ENCODE measurements around the gene MSRB3. TPM values are rescaled to one million over a fixed set of nuclear protein-coding genes. Genes with fewer than 3 reads are reported as not detected.

Gene MSRB3
- total and polyA plus RNA-seq, 2 experiments from 2014 or later = 0.95 to 1.7 TPM

DNA sequence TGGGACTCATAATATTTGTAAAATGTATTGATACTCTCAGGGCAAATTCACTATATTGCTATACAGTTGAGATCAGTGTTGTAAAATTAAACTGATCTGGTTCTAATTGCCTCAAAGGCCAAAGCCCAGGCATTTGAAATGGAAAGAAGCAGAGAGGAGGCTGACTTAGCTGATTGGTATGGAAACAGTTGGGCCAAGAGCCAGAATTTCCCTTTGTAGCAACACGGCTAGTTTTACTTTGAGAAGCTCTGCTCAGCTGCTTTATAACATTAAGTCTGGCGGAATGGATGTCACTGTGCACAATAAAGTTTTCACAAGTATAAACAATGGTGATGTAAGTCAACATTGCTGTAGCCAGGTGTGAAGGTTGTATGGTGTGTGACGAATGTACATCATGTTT, 186.4 kb downstream of the MSRB3 start:
- no peak overlapping the region for H3K4me3 Mint-ChIP-seq
- Histone ChIP-seq H3K9me2 (ENCODE audit: insufficient read depth) (no peaks in the 10 kb centered on the region), H3K4me2 (no peak overlapping the region), H3K36me3 (ENCODE audit: insufficient read depth) (no peaks in the 10 kb centered on the region), H3K4me3 (no peak overlapping the region), H2AFZ (no peak overlapping the region), H4K20me1 (replicated peaks; ENCODE audit: insufficient read depth) (no peaks in the 10 kb centered on the region), H3K79me2 (replicated peaks; ENCODE audit: insufficient read depth) (no peaks in the 10 kb centered on the region), H3K27ac (ENCODE audit: low read depth) (no peak overlapping the region), H3F3A (replicated peaks; ENCODE audit: low read depth) (no peaks in the 10 kb centered on the region), H3K27me3 (ENCODE audit: insufficient read depth) (no peaks in the 10 kb centered on the region), H3K4me1 (ENCODE audit: insufficient read depth) (no peaks in the 10 kb centered on the region)
- H3K27ac Mint-ChIP-seq = no peak overlapping the region
- TF ChIP-seq EZH2phosphoT487 (IDR thresholded peaks at IDR 0.05; ENCODE audit: unreplicated experiment) (no peak), CREB1 (CRISPR knock-in tag; IDR thresholded peaks at IDR 0.05; ENCODE audit: low read depth) (no peak), ZNF331 (CRISPR knock-in tag; IDR thresholded peaks at IDR 0.05; ENCODE audit: low read depth) (no peak), NANOG (IDR thresholded peaks at IDR 0.05; ENCODE audit: borderline replicate concordance) (no peak), REST (IDR thresholded peaks at IDR 0.05; ENCODE audit: unreplicated experiment) (no peak), EZH2 (IDR thresholded peaks at IDR 0.05; ENCODE audit: low read depth, unreplicated experiment) (no peak), POLR2AphosphoS5 (IDR thresholded peaks at IDR 0.05; ENCODE audit: low read depth) (no peak), STAT1 (IDR thresholded peaks at IDR 0.05; ENCODE audit: unreplicated experiment) (no peak), ZNF114 (CRISPR knock-in tag; IDR thresholded peaks at IDR 0.05) (no peak), JUNB (IDR thresholded peaks at IDR 0.05; ENCODE audit: unreplicated experiment) (no peak)
- TF ChIP-seq, protein P1, sequence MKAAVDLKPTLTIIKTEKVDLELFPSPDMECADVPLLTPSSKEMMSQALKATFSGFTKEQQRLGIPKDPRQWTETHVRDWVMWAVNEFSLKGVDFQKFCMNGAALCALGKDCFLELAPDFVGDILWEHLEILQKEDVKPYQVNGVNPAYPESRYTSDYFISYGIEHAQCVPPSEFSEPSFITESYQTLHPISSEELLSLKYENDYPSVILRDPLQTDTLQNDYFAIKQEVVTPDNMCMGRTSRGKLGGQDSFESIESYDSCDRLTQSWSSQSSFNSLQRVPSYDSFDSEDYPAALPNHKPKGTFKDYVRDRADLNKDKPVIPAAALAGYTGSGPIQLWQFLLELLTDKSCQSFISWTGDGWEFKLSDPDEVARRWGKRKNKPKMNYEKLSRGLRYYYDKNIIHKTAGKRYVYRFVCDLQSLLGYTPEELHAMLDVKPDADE (IDR thresholded peaks at IDR 0.05) = no peak
- TF ChIP-seq, protein P2, sequence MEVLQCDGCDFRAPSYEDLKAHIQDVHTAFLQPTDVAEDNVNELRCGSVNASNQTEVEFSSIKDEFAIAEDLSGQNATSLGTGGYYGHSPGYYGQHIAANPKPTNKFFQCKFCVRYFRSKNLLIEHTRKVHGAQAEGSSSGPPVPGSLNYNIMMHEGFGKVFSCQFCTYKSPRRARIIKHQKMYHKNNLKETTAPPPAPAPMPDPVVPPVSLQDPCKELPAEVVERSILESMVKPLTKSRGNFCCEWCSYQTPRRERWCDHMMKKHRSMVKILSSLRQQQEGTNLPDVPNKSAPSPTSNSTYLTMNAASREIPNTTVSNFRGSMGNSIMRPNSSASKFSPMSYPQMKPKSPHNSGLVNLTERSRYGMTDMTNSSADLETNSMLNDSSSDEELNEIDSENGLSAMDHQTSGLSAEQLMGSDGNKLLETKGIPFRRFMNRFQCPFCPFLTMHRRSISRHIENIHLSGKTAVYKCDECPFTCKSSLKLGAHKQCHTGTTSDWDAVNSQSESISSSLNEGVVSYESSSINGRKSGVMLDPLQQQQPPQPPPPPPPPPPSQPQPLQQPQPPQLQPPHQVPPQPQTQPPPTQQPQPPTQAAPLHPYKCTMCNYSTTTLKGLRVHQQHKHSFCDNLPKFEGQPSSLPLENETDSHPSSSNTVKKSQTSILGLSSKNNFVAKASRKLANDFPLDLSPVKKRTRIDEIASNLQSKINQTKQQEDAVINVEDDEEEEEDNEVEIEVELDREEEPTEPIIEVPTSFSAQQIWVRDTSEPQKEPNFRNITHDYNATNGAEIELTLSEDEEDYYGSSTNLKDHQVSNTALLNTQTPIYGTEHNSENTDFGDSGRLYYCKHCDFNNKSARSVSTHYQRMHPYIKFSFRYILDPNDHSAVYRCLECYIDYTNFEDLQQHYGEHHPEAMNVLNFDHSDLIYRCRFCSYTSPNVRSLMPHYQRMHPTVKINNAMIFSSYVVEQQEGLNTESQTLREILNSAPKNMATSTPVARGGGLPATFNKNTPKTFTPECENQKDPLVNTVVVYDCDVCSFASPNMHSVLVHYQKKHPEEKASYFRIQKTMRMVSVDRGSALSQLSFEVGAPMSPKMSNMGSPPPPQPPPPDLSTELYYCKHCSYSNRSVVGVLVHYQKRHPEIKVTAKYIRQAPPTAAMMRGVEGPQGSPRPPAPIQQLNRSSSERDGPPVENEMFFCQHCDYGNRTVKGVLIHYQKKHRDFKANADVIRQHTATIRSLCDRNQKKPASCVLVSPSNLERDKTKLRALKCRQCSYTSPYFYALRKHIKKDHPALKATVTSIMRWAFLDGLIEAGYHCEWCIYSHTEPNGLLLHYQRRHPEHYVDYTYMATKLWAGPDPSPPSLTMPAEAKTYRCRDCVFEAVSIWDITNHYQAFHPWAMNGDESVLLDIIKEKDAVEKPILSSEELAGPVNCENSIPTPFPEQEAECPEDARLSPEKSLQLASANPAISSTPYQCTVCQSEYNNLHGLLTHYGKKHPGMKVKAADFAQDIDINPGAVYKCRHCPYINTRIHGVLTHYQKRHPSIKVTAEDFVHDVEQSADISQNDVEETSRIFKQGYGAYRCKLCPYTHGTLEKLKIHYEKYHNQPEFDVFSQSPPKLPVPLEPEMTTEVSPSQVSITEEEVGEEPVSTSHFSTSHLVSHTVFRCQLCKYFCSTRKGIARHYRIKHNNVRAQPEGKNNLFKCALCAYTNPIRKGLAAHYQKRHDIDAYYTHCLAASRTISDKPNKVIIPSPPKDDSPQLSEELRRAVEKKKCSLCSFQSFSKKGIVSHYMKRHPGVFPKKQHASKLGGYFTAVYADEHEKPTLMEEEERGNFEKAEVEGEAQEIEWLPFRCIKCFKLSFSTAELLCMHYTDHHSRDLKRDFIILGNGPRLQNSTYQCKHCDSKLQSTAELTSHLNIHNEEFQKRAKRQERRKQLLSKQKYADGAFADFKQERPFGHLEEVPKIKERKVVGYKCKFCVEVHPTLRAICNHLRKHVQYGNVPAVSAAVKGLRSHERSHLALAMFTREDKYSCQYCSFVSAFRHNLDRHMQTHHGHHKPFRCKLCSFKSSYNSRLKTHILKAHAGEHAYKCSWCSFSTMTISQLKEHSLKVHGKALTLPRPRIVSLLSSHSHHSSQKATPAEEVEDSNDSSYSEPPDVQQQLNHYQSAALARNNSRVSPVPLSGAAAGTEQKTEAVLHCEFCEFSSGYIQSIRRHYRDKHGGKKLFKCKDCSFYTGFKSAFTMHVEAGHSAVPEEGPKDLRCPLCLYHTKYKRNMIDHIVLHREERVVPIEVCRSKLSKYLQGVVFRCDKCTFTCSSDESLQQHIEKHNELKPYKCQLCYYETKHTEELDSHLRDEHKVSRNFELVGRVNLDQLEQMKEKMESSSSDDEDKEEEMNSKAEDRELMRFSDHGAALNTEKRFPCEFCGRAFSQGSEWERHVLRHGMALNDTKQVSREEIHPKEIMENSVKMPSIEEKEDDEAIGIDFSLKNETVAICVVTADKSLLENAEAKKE (CRISPR knock-in tag; IDR thresholded peaks at IDR 0.05) = no peak
- TF ChIP-seq, protein P3, sequence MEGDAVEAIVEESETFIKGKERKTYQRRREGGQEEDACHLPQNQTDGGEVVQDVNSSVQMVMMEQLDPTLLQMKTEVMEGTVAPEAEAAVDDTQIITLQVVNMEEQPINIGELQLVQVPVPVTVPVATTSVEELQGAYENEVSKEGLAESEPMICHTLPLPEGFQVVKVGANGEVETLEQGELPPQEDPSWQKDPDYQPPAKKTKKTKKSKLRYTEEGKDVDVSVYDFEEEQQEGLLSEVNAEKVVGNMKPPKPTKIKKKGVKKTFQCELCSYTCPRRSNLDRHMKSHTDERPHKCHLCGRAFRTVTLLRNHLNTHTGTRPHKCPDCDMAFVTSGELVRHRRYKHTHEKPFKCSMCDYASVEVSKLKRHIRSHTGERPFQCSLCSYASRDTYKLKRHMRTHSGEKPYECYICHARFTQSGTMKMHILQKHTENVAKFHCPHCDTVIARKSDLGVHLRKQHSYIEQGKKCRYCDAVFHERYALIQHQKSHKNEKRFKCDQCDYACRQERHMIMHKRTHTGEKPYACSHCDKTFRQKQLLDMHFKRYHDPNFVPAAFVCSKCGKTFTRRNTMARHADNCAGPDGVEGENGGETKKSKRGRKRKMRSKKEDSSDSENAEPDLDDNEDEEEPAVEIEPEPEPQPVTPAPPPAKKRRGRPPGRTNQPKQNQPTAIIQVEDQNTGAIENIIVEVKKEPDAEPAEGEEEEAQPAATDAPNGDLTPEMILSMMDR (conservative IDR thresholded peaks at IDR 0.05; ENCODE audit: low read depth in 2 of 2) = no peak
- no peak for DNase-seq (ENCODE audit: low spot score)
- no peaks in the 10 kb centered on the region for H3K27me3 Mint-ChIP-seq (ENCODE audit: insufficient read depth, low read depth, poor library complexity)
- no peaks in the 10 kb centered on the region; the same call in 2 of the 3 replicates for H3K4me1 Mint-ChIP-seq
- no peaks in the 10 kb centered on the region for H3K36me3 Mint-ChIP-seq (ENCODE audit: low read depth)
- no peaks in the 10 kb centered on the region for H3K9me3 Mint-ChIP-seq
- ATAC-seq = no peak
